Nephron (organoid): ENCODE data around the gene ARHGAP30.

ENCODE experiments used
- H3K27ac Mint-ChIP-seq, 3 experiments: 2 replicates each; pipeline ENCODE4 v1.8.0; 2020; ENCODE audit warnings: mixed read lengths in 3 of 3, mild to moderate bottlenecking in 2 of 3, moderate library complexity in 1 of 3
- H3K27me3 Mint-ChIP-seq: 2 replicates; pipeline ENCODE4 v1.8.0; 2021; ENCODE audit warnings: low read depth, mild to moderate bottlenecking, moderate library complexity, mixed read lengths
- H3K36me3 Mint-ChIP-seq: 2 replicates; pipeline ENCODE4 v1.8.0; 2020; ENCODE audit warnings: low read depth, mixed read lengths
- H3K4me1 Mint-ChIP-seq: 2 replicates; pipeline ENCODE4 v1.8.0; 2020; ENCODE audit warnings: mixed read lengths
- H3K4me3 Mint-ChIP-seq, 3 experiments: 2 replicates each; pipeline ENCODE4 v1.8.0; 2020; ENCODE audit warnings: mild to moderate bottlenecking in 3 of 3, mixed read lengths in 3 of 3, moderate library complexity in 2 of 3
- H3K9me3 Mint-ChIP-seq: 2 replicates; pipeline ENCODE4 v1.8.0; 2020; ENCODE audit warnings: mixed read lengths
- TF ChIP-seq, protein P1 (sequence below), 3 experiments: fragments of 200-600 bp; sonication (generic); IDR thresholded peaks; one replicate each; pipeline ENCODE4 v1.5.0; 2021; ENCODE audit warnings: antibody characterized with exemption in 3 of 3; ENCODE audit not compliant: unreplicated experiment in 3 of 3

The ARHGAP30 gene

DNA sequence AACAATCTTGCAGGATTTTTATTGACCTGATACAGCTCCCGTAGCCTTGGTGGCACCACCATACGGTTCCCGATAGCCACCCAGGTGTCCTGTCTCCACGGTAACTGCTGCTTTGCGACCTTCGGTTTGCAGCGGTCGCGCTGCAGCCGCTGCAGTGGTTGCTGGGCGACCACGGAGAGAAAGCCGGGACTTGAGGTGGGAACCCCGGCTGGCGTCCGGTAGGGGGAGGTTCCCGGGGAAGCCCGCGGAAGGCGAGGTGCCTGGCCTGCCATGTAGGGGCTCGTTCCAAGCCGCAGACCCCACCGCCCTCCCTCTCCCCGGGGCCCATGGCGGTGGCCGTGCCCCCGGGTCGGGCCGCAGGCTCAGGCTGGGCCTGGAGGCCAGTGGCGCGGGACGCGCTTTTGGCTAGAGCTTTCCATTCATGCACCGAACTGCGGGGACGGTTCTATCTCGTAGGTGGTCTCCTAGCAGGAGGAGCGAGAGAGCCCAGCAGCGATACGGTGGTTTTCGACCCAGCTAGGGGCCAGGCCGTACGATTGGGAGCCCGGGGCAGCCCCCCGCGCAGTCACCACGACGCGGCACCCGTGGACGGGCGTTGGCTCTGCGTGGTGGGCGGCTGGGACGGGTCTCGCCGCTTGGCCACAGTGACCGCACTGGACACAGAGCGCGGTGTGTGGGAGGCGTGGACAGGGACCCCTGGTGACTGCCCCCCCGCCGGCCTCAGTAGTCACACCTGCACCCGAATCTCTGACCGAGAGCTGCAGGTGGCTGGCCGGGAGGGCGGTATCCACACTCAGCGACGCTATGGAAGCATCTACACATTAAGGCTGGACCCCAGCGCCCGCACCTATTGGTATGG is 28.7 kb upstream of the ARHGAP30 start, which contains the start of gene KLHDC9:
KLHDC9 (plus strand) TSS at position 152 of the 859 bp plus-strand sequence; CDS start at position 327, 175 bp downstream.
- TF ChIP-seq, protein P1, sequence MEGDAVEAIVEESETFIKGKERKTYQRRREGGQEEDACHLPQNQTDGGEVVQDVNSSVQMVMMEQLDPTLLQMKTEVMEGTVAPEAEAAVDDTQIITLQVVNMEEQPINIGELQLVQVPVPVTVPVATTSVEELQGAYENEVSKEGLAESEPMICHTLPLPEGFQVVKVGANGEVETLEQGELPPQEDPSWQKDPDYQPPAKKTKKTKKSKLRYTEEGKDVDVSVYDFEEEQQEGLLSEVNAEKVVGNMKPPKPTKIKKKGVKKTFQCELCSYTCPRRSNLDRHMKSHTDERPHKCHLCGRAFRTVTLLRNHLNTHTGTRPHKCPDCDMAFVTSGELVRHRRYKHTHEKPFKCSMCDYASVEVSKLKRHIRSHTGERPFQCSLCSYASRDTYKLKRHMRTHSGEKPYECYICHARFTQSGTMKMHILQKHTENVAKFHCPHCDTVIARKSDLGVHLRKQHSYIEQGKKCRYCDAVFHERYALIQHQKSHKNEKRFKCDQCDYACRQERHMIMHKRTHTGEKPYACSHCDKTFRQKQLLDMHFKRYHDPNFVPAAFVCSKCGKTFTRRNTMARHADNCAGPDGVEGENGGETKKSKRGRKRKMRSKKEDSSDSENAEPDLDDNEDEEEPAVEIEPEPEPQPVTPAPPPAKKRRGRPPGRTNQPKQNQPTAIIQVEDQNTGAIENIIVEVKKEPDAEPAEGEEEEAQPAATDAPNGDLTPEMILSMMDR (IDR thresholded peaks at IDR 0.05; ENCODE audit: unreplicated experiment in 3 of 3): peak in 1 of 3 experiments; percentile 4
- H3K4me3 Mint-ChIP-seq: peak within 1 kb of the TSS; percentile 84 to 88 (median 87)
- peaks cover 10% of the 10 kb centered on the region for H3K27me3 Mint-ChIP-seq
- H3K36me3 Mint-ChIP-seq: peaks cover 18% of the 10 kb centered on the region
- H3K27ac Mint-ChIP-seq: peak within 1 kb of the TSS; percentile 19 to 87 (median 73)
- H3K4me1 Mint-ChIP-seq: peaks cover 16% of the 10 kb centered on the region
- no peaks in the 10 kb centered on the region for H3K9me3 Mint-ChIP-seq

- no peaks in the 10 kb centered on the region for H3K9me3 Mint-ChIP-seq
- peaks cover 16% of the 10 kb centered on the region for H3K4me1 Mint-ChIP-seq
- peaks cover 20% of the 10 kb centered on the region for H3K27me3 Mint-ChIP-seq
- peak overlapping the region in 2 of 3 experiments; percentile 29 to 57 for H3K4me3 Mint-ChIP-seq
- TF ChIP-seq, protein P1 (IDR thresholded peaks at IDR 0.05; ENCODE audit: unreplicated experiment in 3 of 3): no peak
- no peak overlapping the region for H3K27ac Mint-ChIP-seq
- peaks cover 13% of the 10 kb centered on the region for H3K36me3 Mint-ChIP-seq
Measured at GRCh38 chr1:161096530-161096929, 26.8 kb upstream of the ARHGAP30 start.

- peaks cover 10% of the 10 kb centered on the region for H3K36me3 Mint-ChIP-seq
- peaks cover 16% of the 10 kb centered on the region for H3K4me1 Mint-ChIP-seq
- H3K4me3 Mint-ChIP-seq: no peak overlapping the region
- H3K27me3 Mint-ChIP-seq: peaks cover 20% of the 10 kb centered on the region
- H3K9me3 Mint-ChIP-seq: no peaks in the 10 kb centered on the region
- no peak overlapping the region for H3K27ac Mint-ChIP-seq
- TF ChIP-seq, protein P1 (IDR thresholded peaks at IDR 0.05; ENCODE audit: unreplicated experiment in 3 of 3): no peak
Measured at GRCh38 chr1:161096015-161096414, 26.3 kb upstream of the ARHGAP30 start.

- no peak overlapping the region for H3K27ac Mint-ChIP-seq
- H3K27me3 Mint-ChIP-seq: peaks cover 20% of the 10 kb centered on the region
- H3K4me1 Mint-ChIP-seq: peaks cover 16% of the 10 kb centered on the region
- no peaks in the 10 kb centered on the region for H3K9me3 Mint-ChIP-seq
- H3K4me3 Mint-ChIP-seq: peak overlapping the region in 1 of 3 experiments; percentile 40
- peaks cover 8% of the 10 kb centered on the region for H3K36me3 Mint-ChIP-seq
- TF ChIP-seq, protein P1 (IDR thresholded peaks at IDR 0.05; ENCODE audit: unreplicated experiment in 3 of 3): no peak
Measured at GRCh38 chr1:161095230-161095629, 25.5 kb upstream of the ARHGAP30 start.

GRCh38 chr1:161094481-161094880 is 24.8 kb upstream of the ARHGAP30 start:
- no peak overlapping the region for H3K27ac Mint-ChIP-seq
- peaks cover 20% of the 10 kb centered on the region for H3K27me3 Mint-ChIP-seq
- peaks cover under 1% of the 10 kb centered on the region for H3K36me3 Mint-ChIP-seq
- no peaks in the 10 kb centered on the region for H3K9me3 Mint-ChIP-seq
- no peak overlapping the region for H3K4me3 Mint-ChIP-seq
- TF ChIP-seq, protein P1 (IDR thresholded peaks at IDR 0.05; ENCODE audit: unreplicated experiment in 3 of 3): no peak
- peaks cover 16% of the 10 kb centered on the region for H3K4me1 Mint-ChIP-seq
